LNCAP (cell line): Measurements from ENCODE around the gene VSX2.

ENCODE experiments used
- CTCF ChIP-seq: fragments of 450-650 bp; IDR thresholded peaks from 2 replicates; pipeline ENCODE4 v1.5.1; 2017; ENCODE audit warnings: mild to moderate bottlenecking

Gene VSX2

GRCh38 chr14:74257078-74257940 is 18.1 kb downstream of the VSX2 start:
- peak; percentile 92 for TF ChIP-seq CTCF

GRCh38 chr14:74257941-74258763 is 18.9 kb downstream of the VSX2 start:
- TF ChIP-seq CTCF = no peak

- TF ChIP-seq CTCF = no peak
These were observed 19.5 kb downstream of the VSX2 start for GRCh38 chr14:74258764-74259035.

- no peak for TF ChIP-seq CTCF
These were observed 20.3 kb downstream of the VSX2 start for GRCh38 chr14:74259513-74259912.

GRCh38 chr14:74260525-74261233 is 21.4 kb downstream of the VSX2 start:
- no peak for TF ChIP-seq CTCF

GRCh38 chr14:74261288-74261687 is 22.0 kb downstream of the VSX2 start:
- TF ChIP-seq CTCF = no peak

GRCh38 chr14:74262076-74262475 is 22.8 kb downstream of the VSX2 start:
- no peak for TF ChIP-seq CTCF
